Stimulated activated CD8-positive, alpha-beta memory T cell treated with anti-CD3 and anti-CD28 coated beads, Interleukin-4, amount 100 ng/mL, for 48 hours (primary cell): ENCODE measurements around the gene ACTN2.
"Not testable (repeated sequence)": the region's sequence is repeated elsewhere in the genome, so short reads cannot be mapped to it uniquely, and the experiment has no call there.

Experiments
- DNase-seq: peaks from one replicate; pipeline ENCODE4 v3.0.0-alpha.2; 2020

Gene ACTN2

DNA sequence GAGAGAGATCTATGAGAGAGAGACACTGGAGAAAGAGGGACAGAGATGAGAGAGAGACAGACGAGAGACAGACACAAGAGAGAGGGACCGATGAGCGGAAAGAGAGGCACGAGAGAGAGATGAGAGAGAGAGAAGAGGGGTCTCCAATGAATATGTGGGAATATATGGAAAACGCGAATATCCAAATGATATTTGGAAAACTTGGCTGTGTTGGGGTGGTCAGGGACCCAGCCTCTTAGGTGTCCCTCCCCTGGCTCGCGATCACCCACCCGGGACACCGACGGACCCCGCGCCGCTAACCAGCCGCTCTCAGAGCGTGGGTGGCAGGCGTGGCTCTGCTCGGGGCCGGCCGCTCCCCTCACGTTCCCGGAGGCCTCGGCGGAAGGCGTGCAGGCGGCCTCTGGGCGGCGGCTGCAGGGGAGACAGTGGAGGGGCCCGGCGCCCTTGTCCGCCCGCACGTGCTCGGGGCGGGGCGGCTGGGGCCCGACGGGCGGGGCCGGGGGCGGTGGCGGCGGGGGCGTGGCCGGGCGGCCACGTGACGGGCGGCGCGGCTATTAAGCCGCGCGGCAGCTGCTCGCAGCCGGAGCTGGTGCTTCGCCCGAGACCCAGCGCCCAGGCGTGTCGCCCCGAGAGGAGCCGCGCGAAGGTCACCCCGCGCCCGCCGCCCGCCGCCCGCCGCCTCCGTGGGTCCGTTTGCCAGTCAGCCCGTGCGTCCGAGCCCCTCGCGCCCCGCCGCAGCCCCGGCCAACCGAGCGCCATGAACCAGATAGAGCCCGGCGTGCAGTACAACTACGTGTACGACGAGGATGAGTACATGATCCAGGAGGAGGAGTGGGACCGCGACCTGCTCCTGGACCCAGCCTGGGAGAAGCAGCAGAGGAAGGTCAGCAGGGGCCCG lies at the start of gene ACTN2:
ACTN2 (plus strand) TSS at position 583 of the 898 bp plus-strand sequence; CDS start at position 758, 175 bp downstream.
- DNase-seq: peak; percentile 59

DNA sequence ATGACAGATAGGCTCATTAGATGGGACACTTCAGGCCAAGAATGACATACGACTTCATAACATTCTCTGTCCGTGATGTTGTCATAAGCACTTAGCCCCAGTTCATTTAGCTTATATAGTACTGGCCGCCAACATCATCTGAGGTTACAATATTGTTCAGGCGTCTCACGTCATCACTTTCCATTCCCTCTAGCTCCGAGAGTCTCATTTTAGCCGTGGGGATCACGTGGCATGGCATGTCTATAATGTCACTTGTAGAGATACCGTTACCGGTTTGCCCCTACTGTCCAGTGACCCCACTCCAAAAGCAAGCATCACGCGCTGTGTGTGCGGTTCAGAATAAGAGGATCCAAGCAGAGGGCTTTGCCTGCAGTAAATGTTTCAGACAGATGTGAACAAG lies 47.4 kb upstream of the ACTN2 start:
- no peak for DNase-seq

DNA sequence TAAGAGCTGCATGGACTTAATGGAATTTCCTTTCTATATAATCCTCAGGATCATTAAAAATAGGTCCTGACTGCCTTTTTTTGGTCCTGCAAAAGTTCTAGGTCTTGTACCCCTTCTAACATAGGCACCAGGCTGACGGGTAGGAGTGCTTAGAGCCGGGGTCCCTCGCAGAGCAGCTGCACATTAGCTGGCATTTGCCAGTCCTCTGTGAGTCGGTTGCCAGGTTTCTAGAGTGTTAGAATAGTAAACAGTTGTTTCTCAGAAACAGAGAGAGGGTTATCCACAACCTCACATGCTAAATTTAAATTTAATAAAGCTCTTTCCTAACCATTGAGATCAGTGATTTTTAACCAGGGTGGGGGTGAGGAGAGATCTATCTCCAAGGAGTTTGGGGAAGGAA lies 46.6 kb upstream of the ACTN2 start:
- DNase-seq: no peak

DNA sequence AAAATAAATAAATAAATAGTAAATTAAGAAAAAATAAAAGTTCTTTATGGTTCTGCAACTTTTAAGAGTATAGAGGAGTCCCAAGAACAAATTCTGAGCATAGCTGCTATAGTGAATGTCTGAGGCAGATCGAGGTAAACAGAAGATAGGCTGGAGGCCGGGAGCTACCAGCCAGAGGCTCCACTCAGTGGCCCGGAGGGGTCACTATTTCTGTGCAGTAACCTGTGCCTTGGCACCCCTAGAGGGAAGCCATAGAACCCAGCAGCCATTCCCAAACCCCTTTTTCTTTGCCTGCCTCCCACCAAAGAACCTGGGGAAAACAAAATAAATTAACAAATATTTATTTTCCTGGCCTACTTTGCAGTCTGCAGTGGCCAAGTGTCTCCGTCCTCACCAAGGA lies 43.5 kb upstream of the ACTN2 start:
- DNase-seq: no peak

DNA sequence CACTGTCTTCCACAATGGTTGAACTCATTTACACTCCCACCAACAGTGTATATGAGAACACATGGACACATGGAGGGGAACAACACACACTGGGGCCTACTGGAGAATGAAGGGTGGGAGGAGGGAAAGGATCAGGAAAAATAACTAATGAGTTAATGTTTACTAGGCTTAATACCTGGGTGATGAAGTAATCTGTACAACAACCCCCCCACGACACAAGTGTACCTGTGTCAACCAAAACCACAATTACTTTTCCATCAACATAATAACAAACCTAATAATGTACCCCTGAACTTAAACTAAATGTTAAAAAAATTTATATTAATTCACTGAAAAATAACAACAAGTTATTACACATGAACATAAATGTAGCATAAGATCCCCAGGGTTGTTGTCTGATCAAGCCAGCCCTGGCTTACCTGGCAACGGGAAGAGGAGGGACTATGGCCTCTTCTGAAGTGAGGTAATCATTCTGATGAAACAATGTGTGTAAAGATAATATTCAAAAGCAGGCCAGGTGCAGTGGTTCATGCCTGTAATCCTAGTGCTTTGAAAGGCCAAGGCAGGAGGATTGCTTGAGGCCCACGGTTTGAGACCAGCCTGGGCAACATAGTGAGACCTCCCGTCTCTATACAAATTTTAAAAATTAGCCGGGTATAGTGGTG lies 41.2 kb upstream of the ACTN2 start:
- DNase-seq: no peak

DNA sequence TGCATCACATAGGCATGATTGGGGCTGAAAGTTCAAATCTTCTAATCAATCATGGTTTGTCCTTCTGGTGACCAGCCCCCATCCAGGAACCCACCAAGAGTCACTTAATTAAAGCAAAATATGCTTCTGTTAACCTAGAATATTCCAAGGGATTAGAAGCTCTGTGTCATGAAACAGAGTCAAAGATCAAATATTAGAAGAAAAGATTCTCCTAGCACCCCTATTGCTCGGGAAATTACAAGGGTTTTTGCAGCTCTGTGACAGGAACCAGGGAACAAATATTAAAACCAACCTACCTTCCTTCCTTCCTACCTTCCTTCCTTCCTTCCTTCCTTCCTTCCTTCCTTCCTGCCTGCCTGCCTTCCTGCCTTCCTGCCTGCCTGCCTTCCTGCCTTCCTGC lies 31.8 kb upstream of the ACTN2 start:
- DNase-seq: no peak

DNA sequence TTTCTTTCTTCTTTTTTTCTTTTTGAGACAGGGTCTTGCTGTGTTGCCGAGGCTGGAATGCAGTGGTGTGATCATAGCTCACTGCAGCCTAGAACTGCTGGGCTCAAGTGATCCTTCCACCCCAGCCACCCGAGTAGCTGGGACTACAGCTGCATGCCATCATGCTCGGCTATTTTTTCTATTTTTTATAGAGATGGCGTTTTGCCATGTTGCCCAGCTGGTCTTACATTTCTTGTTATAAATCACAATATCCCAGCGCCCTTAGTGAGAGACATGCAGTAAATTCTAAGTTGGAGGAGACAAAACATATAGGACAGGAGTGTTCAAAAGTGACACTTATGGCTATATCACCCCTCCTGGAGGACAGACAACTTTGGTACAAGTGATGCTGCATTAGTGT lies 31.3 kb upstream of the ACTN2 start:
- no peak for DNase-seq

DNA sequence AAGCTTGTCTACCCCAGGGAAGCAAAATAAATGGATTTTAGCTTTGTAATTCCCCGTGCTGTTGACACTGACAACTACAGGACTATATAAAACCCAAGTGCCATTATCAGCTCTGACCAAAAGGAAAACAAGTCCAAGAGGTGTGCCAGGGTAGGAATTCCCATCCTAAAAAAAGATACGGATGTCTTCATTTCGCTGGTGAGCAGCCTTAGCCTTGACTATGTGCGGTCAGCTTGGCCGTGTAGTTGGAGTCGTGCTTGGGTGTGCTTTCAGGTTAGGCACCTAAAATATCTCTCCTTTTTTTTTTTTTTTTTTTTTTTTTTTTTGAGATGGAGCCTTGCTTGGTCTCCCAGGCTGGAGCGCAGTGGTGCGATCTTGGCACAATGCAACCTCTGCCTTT lies 28.9 kb upstream of the ACTN2 start:
- no peak for DNase-seq

DNA sequence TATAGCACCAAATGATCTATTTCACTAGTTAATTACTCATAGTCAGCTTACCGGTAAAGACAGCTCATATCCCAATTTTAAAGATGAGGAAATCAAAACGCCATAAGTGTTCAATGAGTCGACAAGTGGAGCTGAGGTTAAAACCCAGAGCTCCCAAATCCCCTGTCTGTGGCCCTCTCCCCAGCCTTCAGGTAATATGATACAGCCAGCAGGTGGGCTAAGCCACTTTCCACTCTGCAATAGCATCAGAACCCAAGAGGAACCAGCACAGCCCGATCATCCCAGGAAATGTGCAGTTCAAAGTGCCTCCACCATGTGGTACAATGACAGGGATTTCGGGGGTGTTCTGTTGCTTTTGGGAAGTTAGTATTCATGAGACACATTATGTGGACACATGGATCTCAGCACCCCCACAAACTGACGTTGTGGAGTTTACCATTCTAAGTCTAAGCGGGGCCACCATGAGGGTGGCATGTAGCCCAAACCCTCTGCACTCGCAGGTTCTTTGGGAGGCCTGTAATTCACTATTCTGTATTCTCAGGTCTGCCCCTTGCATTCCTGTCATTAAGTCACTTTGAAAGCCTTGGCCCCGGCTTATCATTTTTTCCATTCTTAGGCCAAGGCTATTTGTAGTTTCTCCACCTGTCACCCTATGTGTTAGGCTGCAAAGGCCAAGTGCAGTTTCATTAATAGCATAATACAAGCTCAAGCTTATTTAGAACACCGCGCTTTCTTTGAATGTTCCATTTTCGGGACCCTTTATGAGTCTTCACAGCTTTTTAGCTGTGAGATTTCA lies 26.3 kb upstream of the ACTN2 start:
- DNase-seq: no peak

DNA sequence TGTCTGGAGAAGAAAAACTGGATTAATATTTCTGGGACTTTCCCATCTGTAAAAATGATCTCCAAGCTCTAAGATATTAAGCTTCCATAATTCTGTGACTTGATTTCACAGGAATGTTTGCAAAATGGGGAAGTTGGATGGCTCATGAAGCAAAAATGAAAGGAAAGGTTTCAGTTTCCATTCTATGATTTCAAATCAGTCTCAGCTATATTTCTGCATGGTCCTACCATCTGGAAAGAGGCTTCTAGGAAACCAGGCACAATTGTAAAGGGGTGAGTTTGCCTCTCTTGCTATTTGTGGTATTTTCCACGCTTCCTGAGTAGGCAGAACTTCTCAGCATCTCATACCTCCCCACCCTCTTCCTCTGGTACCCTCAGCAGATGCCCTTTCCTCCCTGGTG lies 22.4 kb upstream of the ACTN2 start:
- DNase-seq: no peak

DNA sequence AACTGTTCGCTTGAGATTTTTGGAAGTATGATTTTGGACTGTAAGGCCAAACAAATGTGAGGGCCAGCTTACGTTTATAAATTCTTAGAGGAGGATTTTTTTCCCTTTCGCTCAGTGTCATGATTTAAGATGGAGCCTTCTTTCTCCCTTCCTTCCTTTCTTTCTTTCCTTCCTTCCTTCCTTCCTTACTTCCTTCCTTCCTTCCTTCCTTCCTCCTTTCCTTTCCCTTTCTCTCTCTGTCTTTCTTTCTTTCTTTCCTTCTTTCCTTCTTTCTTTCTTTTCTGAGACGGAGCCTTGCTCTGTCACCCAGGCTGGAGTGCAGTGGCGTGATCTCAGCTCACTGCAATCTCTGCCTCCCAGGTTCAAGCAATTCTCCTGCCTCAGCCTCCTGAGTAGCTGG lies 17.4 kb upstream of the ACTN2 start:
- not testable (repeated sequence) for DNase-seq

DNA sequence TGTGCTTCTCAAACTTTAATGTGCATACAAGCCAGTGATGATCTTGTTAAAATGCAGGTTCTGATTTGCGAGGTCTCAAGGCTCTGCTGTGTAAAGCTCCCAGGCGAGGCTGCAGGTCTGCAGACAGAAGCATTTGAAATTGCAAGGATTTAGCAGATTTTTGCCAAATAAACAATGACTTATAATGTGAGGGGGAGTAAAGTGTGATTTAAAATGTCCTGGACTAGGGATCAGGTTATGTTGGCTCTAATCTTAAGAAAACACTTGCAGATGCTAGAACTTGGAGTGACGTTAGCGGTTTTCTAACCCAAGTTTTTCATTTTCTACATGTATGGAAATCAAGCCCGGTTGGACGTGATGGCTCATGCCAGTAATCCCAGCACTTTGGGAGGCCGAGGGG lies 16.2 kb upstream of the ACTN2 start:
- no peak for DNase-seq

DNA sequence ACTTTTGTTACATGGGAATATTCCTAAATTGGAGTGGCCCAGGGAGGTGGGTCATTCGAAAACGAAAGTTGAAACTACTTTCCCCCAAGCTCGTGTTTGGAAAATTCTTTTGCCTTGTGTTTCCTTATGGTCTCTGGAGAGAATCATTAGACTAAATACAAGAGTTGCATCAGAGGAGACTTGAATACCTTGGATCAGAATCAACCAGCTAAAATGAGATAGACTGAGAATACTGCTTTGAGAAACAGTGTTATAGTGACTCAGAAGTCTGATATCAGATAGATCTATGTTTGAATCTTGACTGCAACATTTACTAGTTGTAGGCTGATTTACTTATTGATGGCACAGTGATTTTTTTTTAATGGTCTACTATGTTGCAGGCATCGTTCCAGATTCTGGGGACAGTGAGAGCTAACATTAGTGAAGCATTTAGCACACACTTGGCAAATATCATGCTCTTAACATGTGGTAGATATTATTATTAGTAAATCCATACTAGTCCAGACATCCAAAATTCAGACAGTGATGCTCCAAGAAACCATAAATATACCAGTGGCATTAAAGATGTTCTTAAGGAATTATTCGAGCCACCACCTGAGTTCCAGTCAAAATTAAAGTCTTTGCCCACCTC lies 12.9 kb upstream of the ACTN2 start:
- DNase-seq: no peak

DNA sequence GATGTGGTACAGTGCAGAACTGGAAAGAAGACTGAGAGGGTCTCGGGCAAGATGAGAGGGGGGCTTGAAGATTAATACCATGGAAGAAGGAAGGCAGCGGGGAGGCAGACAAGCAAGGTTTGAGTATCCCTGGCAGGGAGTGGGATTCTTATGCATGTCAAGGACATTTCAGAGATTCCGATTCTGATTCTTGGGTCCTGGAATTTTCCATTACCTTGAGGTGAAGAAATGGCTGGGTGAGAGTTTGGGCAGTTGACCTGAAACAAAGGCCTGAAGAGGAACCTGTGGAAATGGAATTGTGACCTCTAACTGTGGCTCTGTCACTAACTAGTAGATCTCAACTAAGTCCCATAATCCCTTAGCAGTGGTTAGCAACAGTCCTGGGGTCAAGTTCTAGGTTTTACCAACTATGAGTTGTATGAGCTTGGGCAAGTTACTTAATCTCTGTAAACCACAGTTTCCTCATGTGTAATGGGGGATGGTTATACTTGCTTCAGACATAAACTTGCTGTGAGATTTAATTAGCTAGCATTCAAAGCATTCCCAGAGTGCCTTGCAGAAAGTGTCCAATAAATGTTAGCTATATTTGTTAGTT lies 8.6 kb upstream of the ACTN2 start:
- DNase-seq: no peak

DNA sequence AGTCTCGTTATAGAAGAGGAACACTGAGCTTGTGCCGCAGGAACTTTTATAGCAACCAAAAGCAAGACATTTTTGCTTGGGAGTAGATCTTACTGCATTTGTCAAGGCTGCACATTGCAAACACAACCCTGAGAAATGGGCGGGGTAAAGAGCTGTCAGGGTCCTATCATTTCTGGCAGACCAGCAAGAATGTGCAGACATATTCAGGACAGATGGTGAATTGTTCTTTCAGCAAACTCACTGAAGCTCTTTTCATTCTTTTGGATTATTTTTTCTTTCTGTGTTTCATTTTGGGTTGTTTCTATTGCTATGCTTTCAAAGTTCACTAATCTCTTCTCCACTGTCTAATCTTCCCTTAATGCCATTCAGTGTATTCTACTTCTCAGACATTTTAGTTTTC lies 5.1 kb upstream of the ACTN2 start:
- DNase-seq: no peak

DNA sequence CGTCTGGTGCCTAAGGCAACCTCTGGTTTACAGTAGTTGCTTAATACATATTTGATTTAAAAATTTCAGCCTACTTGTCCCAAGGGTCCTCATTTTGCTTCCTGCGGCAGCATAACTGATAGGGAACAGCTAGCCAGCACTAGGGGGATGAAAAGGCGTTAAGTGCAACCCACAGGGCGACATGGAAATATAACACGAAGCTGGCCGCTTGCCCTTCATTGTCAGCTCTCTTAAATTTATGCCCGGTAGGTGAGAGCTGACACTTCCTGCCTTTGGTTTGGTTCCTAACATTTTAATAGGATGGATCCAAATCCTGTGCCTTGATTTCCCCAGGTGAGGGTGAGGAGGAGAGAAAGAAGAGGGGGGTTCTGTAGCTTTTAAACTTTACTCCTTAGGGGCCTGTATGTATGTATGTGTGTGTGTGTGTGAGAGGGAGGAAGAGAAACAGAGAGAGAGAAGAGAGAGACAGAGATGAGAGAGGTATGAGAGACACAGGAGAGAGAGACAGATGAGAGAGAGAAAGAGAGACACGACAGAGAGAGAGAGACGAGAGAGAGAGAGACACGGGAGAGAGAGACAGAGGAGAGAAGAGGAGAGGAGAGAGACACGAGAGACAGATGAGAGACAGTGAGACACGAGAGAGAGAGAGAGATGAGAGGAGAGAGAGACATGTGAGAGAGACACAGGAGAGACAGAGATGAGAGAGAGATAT lies 938 bp upstream of the ACTN2 start:
- no peak for DNase-seq

DNA sequence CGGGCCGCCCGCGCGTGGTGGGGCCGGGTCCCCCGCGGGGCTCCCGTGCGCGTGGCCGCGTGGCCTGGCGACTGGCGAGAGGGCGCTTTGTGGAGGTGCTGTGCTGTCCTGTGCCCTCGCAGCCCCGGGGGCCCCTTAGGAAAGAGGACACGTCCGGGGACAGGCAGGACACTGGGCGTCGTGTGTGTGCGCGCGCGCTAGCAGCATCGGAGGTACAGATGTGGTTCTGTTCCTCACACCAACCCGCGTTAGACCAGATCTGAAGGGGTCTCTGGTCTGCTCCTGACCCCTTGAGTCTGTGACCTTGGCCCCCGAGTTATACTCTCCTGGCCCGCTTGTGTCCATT lies 489 bp downstream of the ACTN2 start:
- no peak for DNase-seq

DNA sequence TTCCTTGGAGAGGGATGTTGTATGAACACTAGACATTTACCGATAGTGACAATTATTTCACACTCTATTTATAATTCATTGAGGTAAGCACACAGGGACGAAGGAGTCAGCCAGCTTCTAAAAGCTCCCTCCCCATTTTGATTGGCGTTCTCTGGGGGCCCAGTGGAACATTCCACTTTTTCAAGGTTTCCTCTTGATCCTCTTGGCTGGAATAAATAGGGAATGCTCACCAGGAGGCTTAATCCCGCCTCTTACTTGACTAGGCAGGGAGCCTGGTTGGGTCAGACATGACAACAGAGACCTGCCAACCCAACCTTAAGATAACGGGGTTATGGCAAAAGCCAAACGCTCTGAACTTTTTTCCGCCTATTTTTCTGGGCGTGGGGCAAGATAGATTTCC lies 974 bp downstream of the ACTN2 start:
- DNase-seq: no peak

DNA sequence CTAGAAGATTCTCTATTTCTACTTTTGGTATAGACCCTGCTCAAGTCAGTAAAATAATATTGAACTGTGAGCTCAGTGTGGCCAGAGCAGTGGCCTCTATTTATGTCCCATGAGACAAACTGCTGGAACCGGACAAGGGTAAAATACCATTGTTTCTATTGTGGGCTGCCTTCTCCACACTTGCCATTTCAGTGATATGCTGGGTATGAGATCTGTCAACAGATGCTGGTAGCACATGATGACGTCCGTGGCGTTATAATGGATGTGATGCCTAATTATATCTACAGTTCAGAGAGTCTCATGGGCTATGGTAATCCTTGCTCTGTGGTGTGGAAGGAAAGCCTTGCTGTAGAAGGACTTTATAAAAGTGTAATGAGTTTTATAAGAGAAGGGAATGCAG lies 2.4 kb downstream of the ACTN2 start:
- DNase-seq: no peak

DNA sequence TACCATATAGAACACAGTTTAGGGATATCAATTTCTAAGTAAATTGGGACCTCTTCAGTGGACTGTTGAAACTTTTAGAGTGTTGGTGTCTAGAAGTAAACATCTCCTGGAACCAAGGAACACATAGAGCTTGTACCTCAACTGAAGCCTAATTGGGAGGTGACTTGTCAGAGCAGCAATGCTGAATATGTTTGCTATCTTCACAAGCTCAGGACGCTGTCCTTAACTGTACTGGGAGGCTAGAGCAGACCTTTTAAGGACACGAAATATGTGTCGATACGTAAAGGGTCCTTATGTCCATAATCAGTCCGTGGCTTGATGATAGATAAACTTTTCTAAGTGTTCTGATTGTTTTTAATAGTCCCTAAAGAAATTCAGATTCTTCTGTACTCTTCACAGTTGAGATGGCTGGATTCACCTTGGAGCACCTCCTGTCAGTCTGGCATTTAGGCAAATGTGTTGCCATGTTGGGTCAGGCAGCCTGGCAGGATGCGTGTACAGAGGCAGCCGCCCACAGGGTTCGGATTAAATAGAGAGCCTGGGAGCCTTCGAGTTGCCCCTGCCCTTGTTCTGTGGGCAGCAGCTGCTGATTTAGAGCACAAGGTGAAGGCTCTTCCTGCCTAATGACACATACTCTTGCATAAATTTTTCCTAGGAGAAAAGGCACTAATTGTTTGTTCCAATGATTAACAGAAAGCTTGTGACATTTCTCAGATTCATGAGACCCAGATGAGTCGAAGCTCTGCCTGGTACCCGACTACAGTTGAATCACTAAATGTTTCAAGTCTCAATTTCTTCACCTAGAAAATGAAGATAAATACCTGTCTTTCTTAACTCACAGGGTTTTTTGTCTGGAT lies 3.6 kb downstream of the ACTN2 start:
- DNase-seq: no peak

DNA sequence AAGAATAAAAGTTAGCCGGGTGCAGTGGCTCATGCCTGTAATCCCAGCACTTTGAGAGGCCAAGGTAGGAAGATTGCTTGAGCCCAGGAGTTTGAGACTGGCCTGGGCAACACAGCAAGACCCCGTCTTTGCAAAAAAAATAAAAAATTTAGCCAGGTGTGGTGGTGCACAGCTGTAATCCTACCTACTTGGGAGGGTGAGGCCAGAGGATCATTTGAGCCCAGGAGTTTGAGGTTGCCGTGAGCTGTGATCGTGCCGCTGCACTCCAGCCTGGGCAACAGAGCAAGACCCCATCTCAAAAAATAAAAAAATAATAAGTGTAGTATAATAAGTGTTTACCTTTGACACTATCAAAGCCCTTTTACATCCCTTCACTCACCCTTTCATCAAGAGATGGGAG lies 5.0 kb downstream of the ACTN2 start:
- no peak for DNase-seq
